Kidney capillary endothelial cell (primary cell): ENCODE data around the gene NR0B2.
"Not testable (repeated sequence)": the region's sequence is repeated elsewhere in the genome, so short reads cannot be mapped to it uniquely, and the experiment has no call there.

Experiments used
- DNase-seq: peaks from one replicate; pipeline ENCODE4 v3.0.0-alpha.2; 2018; ENCODE audit warnings: low spot score

Gene NR0B2

DNA sequence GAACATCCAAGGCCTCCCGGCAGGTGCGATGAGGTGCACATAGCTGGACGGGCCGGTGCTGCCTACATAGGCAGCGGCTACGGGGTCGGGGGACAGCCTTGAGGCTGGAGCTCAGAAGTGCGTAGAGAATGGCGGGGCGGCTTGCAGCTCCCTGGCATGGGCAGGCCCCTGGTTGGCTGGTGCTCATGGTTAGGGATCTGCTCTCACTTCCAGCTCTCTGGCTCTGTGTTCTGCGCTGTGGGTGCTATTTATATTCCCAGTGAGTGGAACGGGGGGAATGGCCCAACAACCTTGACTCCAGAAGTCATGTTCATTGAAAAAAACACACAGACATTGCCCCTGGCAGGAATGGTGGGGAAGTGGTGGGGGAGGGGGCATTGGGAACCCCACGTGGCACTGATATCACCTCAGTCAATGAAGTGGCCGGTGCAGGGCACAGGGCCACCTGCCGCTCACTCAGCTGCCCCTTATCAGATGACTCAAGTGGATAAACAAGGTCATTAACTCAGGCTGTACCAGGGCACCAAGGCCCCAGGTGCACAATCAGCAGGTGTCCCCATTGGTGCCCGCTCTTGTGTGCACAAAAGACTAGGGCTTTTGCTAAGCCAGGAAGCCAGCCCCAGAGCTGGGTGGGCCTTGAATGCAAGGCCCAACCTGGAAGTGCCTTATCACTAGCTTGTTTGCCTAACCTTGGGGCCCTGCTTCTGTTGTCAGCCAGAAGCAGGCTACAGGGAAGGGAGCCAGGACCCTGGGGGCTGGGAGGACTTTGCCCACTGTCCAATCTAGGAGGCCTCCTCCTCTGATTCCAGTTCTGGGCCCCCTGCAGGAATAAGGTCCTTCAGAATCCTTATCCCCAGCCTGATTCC is at the start of gene NR0B2:
Gene NR0B2, minus strand, starts transcription at position 222 of the 866 bp plus-strand sequence. Its CDS starts 35 bp downstream, at position 187.
- no peak for DNase-seq

DNA sequence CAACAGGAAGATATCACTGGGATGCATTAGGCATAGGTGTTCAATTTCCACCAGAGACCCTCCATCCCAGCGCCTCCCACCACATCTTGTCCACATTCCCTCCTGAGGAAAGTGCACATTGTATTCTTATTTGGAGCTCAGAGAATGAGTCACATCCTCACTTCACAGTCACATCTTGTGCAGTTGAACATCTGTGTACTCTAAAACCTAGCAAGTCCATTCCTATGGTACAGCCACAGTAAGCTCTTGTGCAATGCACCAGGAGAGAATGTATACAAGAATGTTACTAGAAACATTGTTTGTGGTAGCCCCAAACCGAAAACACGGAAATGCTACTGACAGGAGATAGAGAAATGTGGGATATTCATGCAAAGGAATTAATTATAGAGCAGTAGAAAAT is 48.1 kb upstream of the NR0B2 start:
- peak; percentile 86 for DNase-seq

DNA sequence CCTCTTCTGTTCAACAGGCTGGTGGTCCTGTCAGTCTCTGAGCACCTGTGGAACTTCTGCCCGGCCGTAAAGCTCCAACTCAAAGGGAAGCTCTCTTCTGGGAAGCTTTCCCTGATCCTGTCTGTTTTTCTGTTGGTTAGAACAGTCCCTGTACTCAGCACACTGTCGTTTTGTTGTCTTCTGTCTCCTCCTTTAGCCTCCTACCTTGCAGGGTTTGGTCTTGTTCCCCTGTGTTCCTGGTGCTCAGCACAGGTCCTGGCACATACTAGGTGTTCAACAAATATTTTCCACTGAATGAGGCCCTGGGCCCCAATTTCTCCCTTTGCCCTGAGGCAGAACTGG is 46.8 kb upstream of the NR0B2 start:
- no peak for DNase-seq

GRCh38 chr1:26959722-26960624 is 46.2 kb upstream of the NR0B2 start, which contains the start of gene KDF1:
Gene KDF1 (minus strand): TSS chr1:26960468. CDS start chr1:26952380, 8,088 bp downstream.
- no peak for DNase-seq

GRCh38 chr1:26959270-26959669 is 45.5 kb upstream of the NR0B2 start:
- DNase-seq, result no peak

- no peak for DNase-seq
These were observed 43.5 kb upstream of the NR0B2 start for GRCh38 chr1:26957306-26957705.

GRCh38 chr1:26956321-26956720 is 42.5 kb upstream of the NR0B2 start:
- no peak for DNase-seq

GRCh38 chr1:26953374-26953773 is 39.6 kb upstream of the NR0B2 start:
- DNase-seq, result no peak

- DNase-seq, result no peak
These were observed 38.2 kb upstream of the NR0B2 start for GRCh38 chr1:26951821-26952497.

- DNase-seq, result no peak
These were observed 37.4 kb upstream of the NR0B2 start for GRCh38 chr1:26951216-26951615.

DNA sequence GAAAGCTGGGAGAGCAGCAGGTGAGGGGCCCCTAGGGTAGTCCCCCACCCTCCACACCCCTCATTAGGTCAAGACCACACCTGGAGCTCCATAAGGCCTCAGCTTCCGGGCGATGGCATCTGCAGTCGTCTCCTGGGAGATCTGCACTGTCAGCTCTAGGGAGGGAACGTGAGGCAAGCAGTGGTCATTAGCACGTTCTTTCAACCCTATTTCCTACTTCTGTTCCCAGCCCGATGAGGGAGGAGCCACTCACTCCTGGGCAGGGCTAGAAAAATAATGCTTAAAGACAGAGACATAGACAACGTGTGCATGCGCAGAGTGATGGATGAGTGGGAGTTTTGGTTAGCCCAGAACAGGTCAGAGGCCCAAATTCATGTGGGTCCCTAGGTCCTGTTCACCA is 36.8 kb upstream of the NR0B2 start:
- DNase-seq, result no peak

- DNase-seq, result no peak
These were observed 36.1 kb upstream of the NR0B2 start for GRCh38 chr1:26949926-26950319.

- no peak for DNase-seq
These were observed 35.6 kb upstream of the NR0B2 start for GRCh38 chr1:26949266-26949925.

DNA sequence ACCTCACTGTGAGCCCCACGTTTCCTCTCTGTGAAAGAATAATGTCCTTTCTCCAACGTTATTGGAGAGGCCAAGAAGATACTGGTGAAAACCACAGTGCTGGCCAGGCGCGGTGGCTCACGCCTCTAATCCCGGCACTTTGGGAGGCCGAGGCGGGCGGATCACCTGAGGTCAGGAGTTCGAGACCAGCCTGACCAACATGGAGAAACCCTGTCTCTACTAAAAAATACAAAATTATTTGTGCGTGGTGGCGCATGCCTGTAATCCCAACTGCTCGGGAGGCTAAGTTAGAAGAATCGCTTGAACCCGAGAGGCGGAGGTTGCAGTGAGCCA is 34.9 kb upstream of the NR0B2 start:
- DNase-seq, result not testable (repeated sequence)

DNA sequence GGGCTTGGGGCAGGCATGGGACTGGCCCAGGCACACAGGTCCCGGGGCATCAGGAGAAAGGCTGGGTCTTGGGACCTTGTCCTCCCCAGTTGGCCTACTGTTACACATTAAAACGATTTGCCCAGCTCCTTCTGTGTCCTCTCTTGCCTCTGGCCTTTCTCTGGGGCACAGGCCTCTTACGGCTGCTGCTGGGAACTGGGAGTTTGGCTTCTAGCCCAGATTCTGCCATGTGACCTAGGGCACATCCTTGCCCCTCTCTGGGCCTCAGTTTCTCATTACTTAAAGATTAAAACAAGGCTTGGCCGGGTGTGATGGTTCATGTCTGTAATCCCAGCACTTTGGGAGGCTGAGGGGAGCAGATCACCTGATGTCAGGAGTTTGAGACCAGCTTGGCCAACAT is 32.5 kb upstream of the NR0B2 start:
- DNase-seq, result no peak

DNA sequence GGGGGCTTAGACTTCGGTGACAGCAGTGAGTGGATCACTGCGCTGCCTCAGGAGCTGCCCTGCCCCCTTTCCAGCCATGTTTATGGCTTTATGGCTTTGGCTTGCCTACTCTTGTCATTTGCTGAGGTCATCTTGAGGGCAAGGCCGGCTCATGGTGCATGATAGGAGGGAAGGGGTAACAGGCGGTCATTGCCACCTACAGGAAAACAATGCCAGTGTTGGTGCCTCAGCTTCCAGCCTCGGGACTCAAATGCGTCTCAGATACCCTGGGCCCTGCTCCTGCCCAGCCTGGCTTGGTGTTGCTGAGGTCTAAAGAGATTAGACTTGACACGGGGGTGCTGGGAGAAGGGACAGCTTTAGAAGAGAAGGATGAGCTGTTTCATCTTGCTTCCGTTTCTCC is 32.0 kb upstream of the NR0B2 start:
- DNase-seq, result no peak

DNA sequence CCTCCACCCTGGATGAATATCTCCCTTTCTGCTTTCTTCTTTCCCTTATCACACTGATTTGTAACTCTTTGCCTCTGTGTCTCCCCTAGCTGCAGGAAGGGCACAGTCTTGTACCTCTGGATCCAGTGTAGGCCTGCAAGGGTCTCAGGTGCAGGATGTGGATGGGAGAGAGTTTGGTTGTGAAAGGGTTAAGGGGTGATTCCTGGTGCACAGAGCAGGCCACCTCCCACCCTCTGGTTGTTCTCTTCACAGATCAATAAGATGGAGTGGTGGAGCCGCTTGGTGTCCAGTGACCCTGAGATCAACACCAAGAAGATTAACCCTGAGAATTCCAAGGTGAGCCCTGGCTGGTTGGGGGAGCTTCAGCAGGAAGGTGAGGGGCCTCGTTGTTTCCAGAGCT is 31.4 kb upstream of the NR0B2 start:
- no peak for DNase-seq

GRCh38 chr1:26942656-26943055 is 28.9 kb upstream of the NR0B2 start:
- DNase-seq, result no peak

- DNase-seq, result no peak
These were observed 27.5 kb upstream of the NR0B2 start for GRCh38 chr1:26941311-26941710.

GRCh38 chr1:26938659-26939025 is 24.9 kb upstream of the NR0B2 start:
- DNase-seq, result no peak

- peak; percentile 30 for DNase-seq
These were observed 24.4 kb upstream of the NR0B2 start for GRCh38 chr1:26938004-26938658.

- no peak for DNase-seq
These were observed 23.0 kb upstream of the NR0B2 start for GRCh38 chr1:26936823-26937222.
